Activated CD8-positive, alpha-beta memory T cell treated with anti-CD3 and anti-CD28 coated beads, Interleukin-2, amount 50 U/mL, for 1 hour (primary cell): ENCODE data around the gene PTPRF.

Experiments used
- DNase-seq: peaks from one replicate; pipeline ENCODE4 v3.0.0-alpha.2; 2020; ENCODE audit errors: extremely low read depth

The PTPRF gene

DNA sequence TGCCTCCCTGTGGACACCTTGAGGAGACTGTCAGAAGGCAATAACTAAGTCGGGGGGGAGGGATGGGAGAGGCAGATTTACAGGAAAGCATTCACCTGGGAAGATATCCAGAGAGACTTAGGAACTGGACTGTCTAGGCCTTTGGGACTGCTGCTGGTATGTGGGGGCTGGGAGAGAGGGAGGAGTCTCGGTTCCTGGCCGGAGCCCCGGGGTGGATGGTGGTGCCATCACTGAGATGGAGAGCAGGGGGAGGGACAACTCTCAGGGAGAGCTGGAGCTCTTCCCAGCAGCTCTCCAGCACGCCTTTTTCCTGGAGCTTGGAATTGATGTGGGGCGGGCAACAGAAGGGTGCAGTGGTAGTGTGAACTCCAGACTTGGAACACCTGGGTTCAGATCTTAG, 22.1 kb downstream of the PTPRF start:
- DNase-seq: no peak

DNA sequence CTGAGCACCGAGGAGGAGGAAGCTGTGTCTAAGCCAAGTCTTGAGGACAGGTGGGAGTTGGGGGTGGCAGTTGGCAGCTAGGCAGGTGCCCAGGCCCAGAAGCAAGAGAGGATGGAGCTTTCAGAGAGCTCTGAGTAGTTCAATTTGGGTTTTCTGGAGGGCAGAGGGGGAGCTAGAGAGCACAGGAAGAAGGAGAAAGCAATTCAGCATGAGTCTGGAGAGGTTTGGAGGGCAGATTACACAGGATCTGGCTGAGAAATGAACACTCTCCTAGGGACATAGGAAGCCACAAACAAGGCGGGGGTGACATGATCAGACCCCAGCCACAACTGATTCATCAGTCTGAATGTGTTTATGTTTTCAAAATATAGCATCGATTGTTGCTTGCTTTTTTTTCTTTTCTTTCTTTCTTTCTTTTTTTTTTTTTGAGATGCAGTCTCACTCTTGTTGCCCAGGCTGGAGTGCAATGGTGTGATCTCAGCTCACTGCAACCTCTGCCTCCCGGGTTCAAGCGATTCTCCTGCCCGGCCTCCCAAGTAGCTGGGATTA, 23.8 kb downstream of the PTPRF start:
- no peak for DNase-seq

DNA sequence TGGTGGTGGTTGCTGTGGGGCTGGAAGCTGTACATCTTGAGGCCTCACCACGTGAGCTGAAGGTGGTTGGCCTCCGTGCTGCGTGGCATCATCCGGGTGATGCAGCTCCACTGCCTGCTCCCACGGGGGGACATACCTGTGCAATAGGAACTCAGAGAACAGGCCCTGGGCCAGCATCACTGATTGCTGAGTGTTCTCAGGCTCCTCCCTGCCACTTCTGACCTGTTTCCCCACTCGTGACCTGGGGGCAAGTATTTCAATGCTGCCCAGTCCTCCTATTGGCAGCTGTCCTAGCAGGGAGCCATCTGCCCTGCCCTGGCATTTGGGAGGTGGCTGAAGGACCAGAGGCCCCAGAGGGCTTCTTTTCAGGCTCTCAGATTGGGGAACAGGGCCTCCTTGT, 26.1 kb downstream of the PTPRF start:
- no peak for DNase-seq

DNA sequence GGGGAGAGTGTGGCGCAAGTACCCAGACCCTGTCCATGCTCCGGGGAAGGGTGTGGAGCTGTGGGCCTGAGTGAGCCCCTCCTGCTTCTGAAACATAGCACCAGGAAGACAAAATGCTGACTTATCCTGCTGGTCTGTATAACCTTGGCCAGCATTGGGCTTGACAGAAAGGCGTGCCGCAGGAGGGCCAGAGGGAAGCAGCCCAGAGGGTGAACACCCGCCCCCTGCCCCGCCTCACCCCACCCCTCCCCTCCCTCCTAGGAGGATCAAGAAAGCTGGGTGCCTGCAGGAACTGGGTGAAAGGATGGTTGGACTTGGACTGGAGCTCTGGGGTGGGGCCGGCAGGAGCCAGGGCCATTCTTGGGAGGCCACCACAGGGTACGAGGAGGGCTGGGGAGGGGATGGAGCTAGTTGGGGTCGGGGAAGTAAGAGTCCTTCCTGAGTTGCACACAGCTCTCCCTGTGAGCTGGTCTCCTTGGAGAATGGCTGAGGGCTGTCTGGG, 27.1 kb downstream of the PTPRF start:
- no peak for DNase-seq

DNA sequence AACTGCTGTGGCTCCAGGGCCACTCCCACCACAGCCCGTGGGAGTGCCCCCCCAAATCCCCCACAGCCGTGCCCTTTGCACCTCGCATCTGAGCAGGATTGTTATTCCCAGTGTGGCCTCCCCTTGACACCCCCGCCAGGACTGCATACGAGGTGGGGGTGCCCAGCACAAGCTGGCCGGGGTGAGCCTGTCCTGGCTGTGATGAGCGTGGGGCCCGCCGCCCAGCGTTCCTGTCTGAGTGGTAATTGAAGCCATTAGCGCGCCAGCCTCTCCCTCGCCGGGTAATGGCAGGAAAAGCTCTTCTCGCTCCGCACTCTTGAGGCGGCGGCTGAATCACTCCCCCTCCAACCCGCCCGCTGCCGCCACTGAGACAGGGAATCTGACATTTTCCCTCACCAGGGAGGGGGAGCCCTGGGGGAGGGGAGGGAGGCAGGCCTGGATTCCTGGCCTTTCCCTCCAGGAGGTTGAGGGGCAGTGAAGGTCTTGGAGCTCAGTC, 27.7 kb downstream of the PTPRF start:
- no peak for DNase-seq

DNA sequence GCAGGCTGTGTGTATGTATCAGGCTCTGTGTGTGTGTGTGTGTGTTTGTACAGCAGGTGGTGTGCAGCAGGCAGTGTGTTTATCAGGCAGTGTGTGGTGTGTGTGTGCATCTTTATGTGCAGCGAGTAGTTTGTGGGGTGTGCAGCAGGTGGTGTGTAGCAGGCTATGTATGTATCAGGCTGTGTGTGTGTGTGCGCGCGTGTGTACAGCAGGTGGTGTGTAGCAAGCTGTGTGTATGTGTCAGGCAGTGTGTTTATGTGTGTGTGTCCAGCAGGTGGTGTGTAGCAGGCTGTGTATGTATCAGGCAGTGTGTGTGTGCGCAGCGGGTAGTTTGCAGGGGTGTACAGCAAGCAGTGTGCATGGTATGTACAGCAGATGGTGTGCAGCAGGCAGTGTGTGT, 29.0 kb downstream of the PTPRF start:
- no peak for DNase-seq

DNA sequence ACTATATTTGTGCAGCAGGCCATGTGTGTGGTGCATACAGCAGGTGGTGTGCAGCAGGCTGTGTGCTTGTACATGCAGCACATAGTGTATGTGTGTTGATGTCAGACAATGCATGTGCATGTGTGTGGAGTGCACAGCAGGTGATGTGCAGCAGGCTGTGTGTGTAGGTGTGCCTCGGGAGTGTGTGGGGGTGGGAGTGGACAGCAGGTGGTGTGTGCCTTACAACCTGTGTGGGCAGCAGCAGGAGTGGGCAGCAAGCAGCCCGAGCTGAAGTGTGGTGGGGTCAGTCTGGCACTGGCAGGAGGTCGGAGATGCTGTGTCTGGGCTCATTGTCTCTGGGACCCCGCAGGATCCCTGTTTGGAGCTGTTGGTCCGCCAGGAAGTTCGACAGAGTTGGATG, 29.6 kb downstream of the PTPRF start:
- DNase-seq: no peak

DNA sequence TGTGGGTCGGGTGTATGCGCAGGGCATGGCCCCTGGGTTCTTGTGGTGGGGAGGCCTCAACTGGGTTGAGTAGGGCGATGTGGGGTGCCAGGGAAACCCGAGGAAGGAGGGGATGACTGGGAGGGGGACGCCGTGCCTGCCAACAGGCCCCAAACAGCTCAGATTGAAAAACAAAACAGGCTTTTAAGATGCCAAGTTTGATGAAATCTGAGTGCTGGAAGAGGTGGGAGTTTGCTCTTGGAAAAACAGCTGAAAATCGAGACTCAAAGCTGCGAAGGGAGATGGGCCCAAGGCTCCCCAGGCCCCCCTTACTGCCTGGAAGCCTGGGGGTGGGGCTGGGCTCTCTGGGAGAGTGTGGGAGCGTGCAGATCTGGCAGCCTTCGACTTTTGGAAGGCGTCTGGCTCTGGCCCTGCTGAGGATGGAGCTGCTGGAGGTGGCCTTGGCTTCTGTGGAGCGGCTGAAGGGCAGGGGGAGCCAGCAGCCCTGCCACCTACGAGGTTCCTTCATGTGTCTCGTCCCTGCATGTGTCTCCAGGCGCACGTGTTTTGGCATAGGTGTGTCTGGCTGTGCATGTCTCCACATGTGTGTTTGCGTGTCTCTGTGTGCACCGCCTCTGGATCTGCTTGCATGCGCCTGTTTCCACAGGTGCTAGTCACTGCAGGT, 33.3 kb downstream of the PTPRF start:
- DNase-seq: no peak

DNA sequence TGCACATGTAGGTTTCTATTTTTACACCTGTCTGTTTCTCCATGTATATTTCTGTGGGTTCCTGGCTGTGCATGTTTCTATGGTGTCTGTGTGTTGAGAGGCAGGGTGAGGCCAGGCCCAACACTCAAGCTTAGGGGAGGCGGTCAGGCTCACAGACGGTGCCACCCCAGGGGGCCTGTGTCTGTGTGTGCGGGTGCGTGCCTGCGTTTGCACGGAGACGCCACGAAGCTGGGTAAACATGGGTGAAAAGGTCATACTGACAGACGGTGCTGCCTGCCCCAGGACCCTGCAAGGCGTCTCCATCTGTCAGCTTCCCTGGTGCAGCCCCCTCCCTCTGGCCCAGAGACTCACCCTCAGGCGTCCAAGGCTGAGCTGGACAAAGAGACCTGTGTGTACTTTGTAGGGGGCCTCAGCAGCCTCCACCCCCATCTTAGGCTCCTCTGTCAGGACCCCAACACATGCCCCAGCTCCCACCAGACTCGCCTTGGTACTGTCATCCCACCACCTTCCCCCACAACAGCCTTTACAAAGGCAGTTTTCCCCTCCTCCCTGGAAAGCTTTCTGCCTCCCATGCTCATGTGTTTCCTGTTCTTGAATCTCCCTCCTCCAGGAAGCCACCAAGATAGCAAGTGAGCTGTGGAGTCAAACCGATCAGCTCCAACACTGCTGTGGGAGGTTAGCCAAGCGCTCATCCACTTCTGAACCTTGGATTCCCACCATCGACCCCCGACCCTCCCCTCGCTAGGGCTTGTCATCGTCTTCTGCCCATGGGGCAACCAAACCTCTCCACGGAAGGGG, 34.1 kb downstream of the PTPRF start:
- no peak for DNase-seq

DNA sequence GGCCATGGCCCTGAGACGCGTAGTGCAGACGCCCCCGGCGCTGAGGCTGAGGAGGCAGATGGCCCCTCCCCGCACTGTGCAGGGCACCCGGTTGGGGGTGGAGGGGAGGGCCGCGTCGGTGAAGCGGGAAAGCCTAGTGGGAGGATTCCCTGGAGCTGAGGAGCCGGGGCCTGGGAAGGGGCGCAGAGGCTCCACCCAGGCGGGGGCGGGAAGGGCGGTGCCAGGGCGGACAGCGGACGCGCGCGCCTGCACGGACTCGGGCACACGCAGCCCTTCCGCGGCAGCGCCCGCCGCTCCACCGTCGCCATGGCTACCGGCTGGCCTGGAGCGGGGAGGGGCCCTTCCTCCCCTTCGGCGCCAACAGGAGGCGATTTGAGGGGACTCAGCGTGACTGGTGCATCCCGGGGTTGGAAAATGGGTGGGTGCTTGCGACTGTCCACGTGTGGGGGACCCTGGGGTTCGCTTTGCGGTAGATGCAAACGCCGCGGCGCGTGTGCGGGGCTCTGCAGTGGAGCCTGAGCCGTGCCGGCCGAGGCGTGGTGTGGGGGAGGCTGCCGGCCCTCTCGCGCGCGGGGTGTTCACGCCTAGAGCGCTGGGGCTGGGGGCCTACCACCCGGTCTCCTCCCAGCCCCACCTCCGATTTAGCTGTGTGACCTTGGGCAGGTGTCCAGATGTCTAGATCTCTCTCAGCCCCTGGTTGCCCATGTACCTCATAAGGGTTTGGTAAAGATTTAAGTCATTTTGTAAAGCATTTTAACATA, 35.1 kb downstream of the PTPRF start:
- no peak for DNase-seq

DNA sequence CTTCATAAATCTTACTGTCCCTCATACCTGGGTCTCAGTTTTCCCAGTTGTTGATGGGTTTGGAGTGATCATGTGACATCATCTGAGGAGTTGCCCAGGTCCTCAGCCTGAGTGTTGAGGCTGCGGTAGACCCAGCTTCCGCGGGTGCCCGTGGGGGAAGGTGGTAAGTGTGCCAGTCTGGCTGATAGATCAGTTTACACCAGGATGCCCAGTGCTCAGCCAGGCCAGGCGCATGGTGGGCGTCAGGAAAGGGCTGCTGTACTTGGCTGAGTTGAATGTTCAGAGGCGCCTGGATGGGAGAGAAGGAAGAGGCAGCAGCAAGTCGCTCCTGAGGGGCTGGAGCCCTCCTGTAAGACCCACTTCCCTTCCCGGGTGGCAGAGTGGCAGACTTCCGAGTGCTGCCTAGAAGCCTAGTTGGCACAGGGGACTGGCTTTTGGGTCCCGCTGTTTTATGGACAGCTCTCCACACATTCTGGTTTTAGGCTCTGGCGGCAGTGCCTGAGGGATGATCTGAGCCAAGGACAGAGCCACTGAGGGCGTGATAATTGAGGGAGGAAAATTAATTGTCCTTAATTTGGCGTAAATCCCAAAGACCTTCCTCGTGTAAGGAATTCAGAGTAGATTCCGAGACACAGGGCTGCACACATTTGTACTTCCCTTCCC, 35.8 kb downstream of the PTPRF start:
- DNase-seq: no peak

DNA sequence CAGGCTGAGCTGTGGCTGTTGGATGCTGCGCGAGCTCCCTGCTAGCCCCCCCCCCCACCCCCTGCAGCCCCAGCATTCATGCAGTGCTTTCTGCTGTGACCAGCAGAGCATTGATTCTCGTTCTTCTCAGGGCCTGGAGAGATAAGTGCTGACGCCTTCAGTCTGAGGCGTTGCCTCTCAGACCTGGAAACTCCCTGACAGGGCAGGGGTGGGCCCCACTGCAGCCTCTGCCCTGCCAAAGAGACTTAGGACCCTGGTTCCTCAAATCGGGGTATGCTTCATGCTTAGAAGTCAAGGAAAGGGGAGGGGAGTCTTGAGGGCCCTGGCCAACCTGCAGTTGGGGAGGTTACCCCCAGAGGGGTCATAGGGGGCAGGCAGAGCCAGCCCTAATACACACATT, 38.5 kb downstream of the PTPRF start:
- no peak for DNase-seq

DNA sequence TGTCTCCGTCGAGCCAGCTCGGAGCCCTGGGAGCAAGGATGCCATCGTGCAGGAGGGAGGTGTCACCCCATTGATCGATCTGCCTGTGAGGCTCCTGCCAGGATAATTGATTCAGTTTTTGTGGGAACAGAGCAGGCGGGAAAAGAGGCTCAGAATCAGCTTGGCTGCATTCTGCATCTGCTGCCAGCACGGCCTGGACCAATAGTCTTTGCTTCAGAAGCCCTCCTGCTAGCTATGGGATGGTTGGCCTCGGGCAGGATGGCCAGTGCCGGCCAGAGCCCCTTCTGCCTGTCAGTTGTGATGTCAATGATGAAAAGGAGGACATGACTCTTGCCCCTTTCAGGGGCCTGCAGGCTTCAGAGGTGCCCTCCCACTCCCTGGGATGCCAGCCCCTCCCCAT, 39.6 kb downstream of the PTPRF start:
- no peak for DNase-seq

DNA sequence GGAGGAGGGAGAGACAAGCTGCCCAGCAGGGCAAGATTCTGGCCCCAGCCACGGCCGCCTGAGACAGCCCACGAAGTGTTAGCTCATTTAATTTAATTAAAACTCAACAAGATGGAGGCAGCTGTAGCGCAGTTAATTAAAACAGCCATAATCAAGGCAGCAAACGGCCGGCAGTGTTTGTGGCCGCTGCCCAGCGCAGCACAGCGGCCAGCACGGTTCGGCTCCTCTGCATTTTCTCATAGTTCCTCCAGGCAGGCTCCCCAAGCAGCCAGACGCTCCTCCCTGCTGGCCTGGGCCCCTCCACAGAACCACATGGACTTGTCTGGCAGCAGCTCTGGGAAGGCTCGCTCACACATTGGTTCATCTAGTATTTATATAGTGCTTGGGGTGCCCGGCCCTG, 40.0 kb downstream of the PTPRF start:
- no peak for DNase-seq

DNA sequence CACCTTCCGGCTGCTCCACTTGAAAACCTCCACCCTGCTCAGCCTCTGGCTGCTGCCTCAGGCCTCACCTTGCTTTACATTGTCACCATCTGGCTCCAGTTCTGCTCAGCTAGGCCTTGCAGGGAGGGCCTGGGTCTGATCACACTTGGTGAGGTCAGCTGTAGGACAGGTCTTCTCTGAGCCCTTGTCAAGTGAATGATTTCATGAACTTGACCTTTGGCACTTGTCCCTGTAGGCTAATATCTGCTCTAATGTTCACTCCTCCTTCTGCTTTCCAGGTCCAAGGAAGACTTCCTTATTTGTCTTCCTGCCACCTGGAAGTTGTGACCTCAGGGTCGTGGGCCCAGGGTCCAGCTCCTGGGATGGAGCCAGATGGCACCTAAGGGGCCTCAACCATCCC, 41.4 kb downstream of the PTPRF start:
- DNase-seq: no peak

DNA sequence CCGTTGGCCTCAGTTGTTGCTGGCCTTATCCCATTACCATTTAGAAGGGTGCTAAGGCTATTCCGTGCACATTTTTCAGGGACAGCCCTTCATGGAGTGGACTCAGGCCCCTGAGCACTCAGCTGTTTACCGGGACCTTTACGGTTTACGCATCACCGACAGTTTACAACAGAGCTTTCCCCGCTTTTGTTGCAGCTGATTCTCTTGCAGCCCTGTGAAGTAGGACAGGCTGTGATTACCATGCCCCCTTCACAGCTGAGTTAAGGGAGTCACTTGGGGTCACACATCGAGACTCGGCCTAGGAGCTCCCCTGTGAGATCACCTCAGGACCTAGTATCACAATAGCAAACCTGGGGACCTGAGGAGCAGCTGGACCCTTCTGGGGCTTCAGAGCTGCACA, 41.9 kb downstream of the PTPRF start:
- no peak for DNase-seq

DNA sequence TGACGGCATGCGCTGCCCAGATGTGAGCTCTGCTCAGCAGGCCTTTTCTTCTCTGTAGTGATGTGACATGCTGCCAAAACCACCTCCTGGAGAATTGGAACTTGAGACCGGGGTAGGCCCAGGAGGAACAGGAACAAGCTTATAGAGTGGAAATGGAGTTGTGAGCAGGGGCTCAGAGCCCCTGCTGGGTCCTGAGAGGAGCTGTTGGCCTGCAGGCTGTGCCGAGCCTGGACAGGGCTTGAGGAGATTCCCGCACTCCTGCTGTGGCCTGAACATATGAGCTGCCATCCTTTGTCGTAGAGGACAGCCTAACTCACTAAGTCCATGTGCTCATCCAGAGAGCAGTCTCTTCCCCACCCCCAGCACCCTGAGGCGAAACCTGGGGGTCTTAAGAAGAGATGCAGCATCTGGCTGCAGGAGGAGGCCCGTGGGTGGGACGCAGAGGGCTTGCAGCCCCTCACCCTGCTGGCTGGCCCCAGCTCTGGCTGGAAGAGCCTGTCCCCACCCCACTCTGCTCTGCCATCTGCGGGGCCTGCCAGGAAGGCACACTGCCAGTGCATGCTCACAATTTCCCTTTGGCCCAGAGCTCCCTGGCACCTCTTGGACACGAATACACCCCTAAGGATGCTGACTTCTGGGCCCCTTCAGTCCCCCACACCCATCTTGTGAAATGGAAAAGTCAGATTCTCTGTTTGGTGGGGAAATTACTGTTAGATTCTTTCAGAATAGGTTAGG, 42.5 kb downstream of the PTPRF start:
- DNase-seq: no peak

DNA sequence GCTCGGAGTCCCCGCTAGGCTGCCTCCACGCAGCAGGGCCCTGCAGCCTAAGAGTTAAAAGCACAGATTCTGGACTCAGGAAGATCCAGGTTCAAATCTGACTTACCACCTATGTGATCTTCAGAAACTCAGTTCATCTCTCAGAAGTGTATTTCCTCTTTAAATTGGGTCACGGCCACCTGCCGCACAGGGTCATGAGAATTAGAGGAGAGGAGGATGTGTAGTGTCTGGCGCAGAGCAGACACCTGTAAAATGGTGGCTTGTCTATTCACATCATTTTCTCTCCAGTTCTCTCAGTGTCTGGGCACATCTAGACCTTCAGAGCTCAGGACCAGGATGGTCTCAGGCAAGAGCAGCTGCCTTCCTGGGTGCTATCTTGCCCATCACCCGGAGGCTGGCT, 45.8 kb downstream of the PTPRF start:
- no peak for DNase-seq

DNA sequence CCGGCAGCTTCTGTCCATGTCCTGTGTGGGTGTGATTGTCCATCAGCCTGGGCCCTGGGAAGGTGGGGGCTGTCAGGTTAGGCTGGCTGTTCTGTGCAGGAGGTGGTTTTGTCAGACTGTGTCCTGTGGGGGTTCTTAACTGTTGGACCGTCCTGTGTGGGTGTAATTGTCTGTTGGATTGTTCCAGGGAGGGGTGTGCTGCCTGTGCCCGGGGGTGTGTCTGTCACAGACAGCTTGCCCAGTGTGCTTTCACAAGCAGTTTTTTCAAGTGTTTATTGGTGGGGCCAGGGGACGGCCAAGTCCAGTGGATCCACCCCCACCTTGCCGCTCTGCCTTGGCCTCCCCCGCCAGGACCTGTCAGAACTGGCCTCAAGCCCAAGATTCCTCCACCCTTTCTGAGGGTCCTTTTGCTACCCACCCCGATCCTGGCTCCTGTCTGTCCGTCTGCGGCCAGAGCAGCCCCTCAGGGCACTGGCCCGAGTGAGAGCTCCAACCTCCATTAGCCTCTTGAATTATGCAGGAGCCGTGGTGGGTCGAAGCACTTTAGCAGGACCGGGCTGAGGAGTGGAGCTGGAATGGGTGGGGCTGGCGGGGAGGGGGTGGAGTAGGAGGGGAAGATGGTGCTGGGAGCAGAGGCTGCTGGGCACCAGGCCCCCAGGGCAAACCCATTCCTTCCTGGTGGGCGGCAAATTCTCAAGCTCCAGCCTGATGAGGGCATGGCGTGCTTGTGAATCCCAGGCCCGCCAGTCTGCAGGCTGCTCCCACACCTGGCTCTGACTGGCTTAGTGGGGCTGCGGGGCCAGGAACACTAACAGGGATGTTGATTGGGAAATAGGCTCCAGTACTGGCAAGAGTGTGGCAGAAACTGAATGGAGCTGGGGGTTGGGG, 47.2 kb downstream of the PTPRF start:
- no peak for DNase-seq

DNA sequence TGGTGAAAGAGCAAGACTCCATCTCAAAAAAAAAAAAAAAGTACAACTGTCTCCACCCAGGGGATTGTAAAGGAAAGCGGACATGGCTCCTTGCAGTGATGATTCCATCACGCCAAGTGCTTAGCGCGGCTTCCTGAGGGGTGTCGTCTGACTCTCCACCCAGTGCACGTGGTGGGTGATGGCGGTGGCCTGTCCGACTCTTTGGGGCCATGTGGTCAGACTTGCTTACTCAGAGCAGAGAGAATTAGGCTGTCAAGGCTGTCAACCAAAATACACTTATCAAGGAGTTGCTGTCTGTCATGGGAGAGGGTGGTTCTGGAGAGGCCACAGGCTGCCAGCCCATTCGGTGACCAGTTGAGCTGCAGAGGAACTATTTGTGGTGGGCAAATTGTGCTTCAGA, 49.4 kb downstream of the PTPRF start:
- no peak for DNase-seq
